Panc1 (cell line): ENCODE measurements around the gene LNX1. TPM values are rescaled to one million over a fixed set of nuclear protein-coding genes. Genes with fewer than 3 reads are reported as not detected.

ENCODE experiments used
- ATAC-seq: fragments of 200-7000 bp; cut with Tn5 transposase; 2 replicates; pipeline ENCODE4 v1.9.1; 2020; ENCODE audit warnings: mild to moderate bottlenecking, moderate library complexity
- BruUV-seq: library from RNA; stranded (reverse); fragments of 400-500 nt; replicated peaks from 2 replicates; lab custom pipeline; 2021; lab: Mats Ljungman, UMichigan
- CTCF ChIA-PET: fragments of 300-600 bp; sonication (Branson Sonifier 250); formaldehyde crosslinking; loops from one replicate; lab custom pipeline; 2022; ENCODE audit warnings: antibody characterized with exemption; lab: Charles Lee
- POLR2A ChIA-PET: fragments of 300-600 bp; sonication (Branson Sonifier 250); formaldehyde crosslinking; loops from one replicate; lab custom pipeline; 2022; ENCODE audit warnings: antibody characterized with exemption; lab: Charles Lee
- DNase-seq: peaks from one replicate; pipeline ENCODE4 v3.0.0-alpha.2; 2010; ENCODE audit warnings: low read depth, low spot score
- H3K27ac ChIP-seq: 2 replicates; pipeline ENCODE4 v1.5.1; 2011; ENCODE audit warnings: mild to moderate bottlenecking, low read length, inconsistent platforms
- H3K27me3 ChIP-seq: fragments of 200-500 bp; sonication (Bioruptor generic); 2 replicates; pipeline ENCODE4 v1.6.0; 2014; ENCODE audit warnings: low read length, inconsistent platforms; ENCODE audit not compliant: control insufficient read depth, insufficient read depth
- H3K36me3 ChIP-seq: fragments of 200-500 bp; sonication (Bioruptor generic); 2 replicates; pipeline ENCODE4 v1.5.1; 2014; ENCODE audit warnings: inconsistent platforms, mild to moderate bottlenecking, low read length, moderate library complexity; ENCODE audit not compliant: control insufficient read depth, insufficient read depth
- H3K4me1 ChIP-seq: 2 replicates; pipeline ENCODE4 v1.5.1; 2011; ENCODE audit warnings: inconsistent platforms, mild to moderate bottlenecking, low read length, moderate library complexity; ENCODE audit not compliant: control insufficient read depth, insufficient read depth
- H3K4me3 ChIP-seq, 2 experiments: 2 replicates each; pipeline ENCODE4 v1.5.1; 2011 to 2012; ENCODE audit warnings: low read depth in 2 of 2, low read length in 2 of 2, mild to moderate bottlenecking in 2 of 2, inconsistent platforms in 1 of 2, moderate library complexity in 1 of 2
- H3K9me3 ChIP-seq: fragments of 200-500 bp; sonication (Bioruptor generic); 2 replicates; pipeline ENCODE4 v1.5.1; 2014; ENCODE audit warnings: low read depth, mild to moderate bottlenecking, inconsistent platforms, low read length, moderate library complexity; ENCODE audit not compliant: control insufficient read depth, insufficient read depth
- CTCF ChIP-seq: fragments of 450-650 bp; IDR thresholded peaks from 2 replicates; pipeline ENCODE4 v1.5.1; 2017; ENCODE audit warnings: mild to moderate bottlenecking
- POLR2AphosphoS5 ChIP-seq: IDR thresholded peaks from 2 replicates; pipeline ENCODE4 v1.6.1; 2012; ENCODE audit warnings: mild to moderate bottlenecking, low read depth, low read length, moderate library complexity
- REST ChIP-seq, 2 experiments: IDR thresholded peaks; 2 replicates each; pipeline ENCODE4 v1.6.1; 2011 to 2012; ENCODE audit warnings: low read depth in 2 of 2, control low read depth in 1 of 2, low read length in 1 of 2, mild to moderate bottlenecking in 1 of 2, moderate library complexity in 1 of 2; ENCODE audit not compliant: insufficient read depth in 1 of 2
- SIN3A ChIP-seq: IDR thresholded peaks from 2 replicates; pipeline ENCODE4 v1.6.1; 2012; ENCODE audit warnings: low read depth, mild to moderate bottlenecking, low read length, moderate library complexity, borderline replicate concordance; ENCODE audit not compliant: insufficient read depth
- TCF7L2 ChIP-seq: IDR thresholded peaks from 2 replicates; pipeline ENCODE4 v1.6.1; 2011; ENCODE audit warnings: mild to moderate bottlenecking, low read depth, low read length, inconsistent platforms
- in situ Hi-C: cut with HindIII; loops from 2 replicates; pipeline ENCODE4 v1.10.0; 2016; ENCODE audit warnings: low sequenced_read_pairs, low pct_unique_long_range_greater_than_20kb
- intact Hi-C: fragments of 100-400 bp; cut with micrococcal nuclease; formaldehyde crosslinking; loops from one replicate; pipeline ENCODE4 v1.10.0; 2022; ENCODE audit not compliant: unreplicated experiment
- total RNA-seq: library from RNA; stranded (reverse); gene quantifications from one replicate; pipeline ENCODE4 v1.2.1, GENCODE V29; 2021; ENCODE audit not compliant: unreplicated experiment

LNX1 gene
- total RNA-seq, 1 experiment from 2014 or later: 0.18 TPM

GRCh38 chr4:53625888-53626287, 34.6 kb upstream of the LNX1 start:
- no peaks in the 10 kb centered on the region for H3K27me3 ChIP-seq
- no peak overlapping the region for H3K4me3 ChIP-seq
- TF ChIP-seq POLR2AphosphoS5 (no peak), SIN3A (no peak), TCF7L2 (no peak), REST (IDR thresholded peaks at IDR 0.05; ENCODE audit: insufficient read depth in 1 of 2, low read depth in 2 of 2, low read length in 1 of 2) (no peak), CTCF (no peak)
- ATAC-seq: no peak
- CTCF ChIA-PET: no interaction called here
- no peak for DNase-seq
- no TSS peak for BruUV-seq
- in situ Hi-C loops: no loop called here
- H3K4me1 ChIP-seq: no peaks in the 10 kb centered on the region
- intact Hi-C loops: no loop called here
- H3K36me3 ChIP-seq: no peaks in the 10 kb centered on the region
- no peaks in the 10 kb centered on the region for H3K9me3 ChIP-seq
- POLR2A ChIA-PET: no interaction called here
- no peak overlapping the region for H3K27ac ChIP-seq

- ATAC-seq: no peak
- BruUV-seq: no TSS peak
- intact Hi-C loops (no loop called here), in situ Hi-C loops (no loop called here)
- no peak overlapping the region for H3K27ac ChIP-seq
- no peaks in the 10 kb centered on the region for H3K9me3 ChIP-seq
- no peak for TF ChIP-seq SIN3A
- TF ChIP-seq REST (IDR thresholded peaks at IDR 0.05; ENCODE audit: insufficient read depth in 1 of 2, low read depth in 2 of 2, low read length in 1 of 2): no peak
- TF ChIP-seq POLR2AphosphoS5: no peak
- no peak for TF ChIP-seq CTCF
- no peak for TF ChIP-seq TCF7L2
- no peaks in the 10 kb centered on the region for H3K36me3 ChIP-seq
- no peak overlapping the region for H3K4me3 ChIP-seq
- H3K27me3 ChIP-seq: no peaks in the 10 kb centered on the region
- POLR2A ChIA-PET: no interaction called here
- CTCF ChIA-PET: no interaction called here
- H3K4me1 ChIP-seq: no peaks in the 10 kb centered on the region
- no peak for DNase-seq
Measured at GRCh38 chr4:53622739-53623151, 31.5 kb upstream of the LNX1 start.
